Tracheal epithelial cell (primary cell): Measurements from ENCODE around the gene KIFAP3. TPM values are rescaled to one million over a fixed set of nuclear protein-coding genes. Genes with fewer than 3 reads are reported as not detected.

ENCODE experiments used
- total RNA-seq: library from RNA; depleted of rRNA; stranded (reverse); fragments of >200 nt; gene quantifications from 2 replicates; pipeline ENCODE4 v1.2.1, GENCODE V29; 2014

The KIFAP3 gene
- total RNA-seq = 16.6 and 17.9 TPM in 2 replicates

DNA sequence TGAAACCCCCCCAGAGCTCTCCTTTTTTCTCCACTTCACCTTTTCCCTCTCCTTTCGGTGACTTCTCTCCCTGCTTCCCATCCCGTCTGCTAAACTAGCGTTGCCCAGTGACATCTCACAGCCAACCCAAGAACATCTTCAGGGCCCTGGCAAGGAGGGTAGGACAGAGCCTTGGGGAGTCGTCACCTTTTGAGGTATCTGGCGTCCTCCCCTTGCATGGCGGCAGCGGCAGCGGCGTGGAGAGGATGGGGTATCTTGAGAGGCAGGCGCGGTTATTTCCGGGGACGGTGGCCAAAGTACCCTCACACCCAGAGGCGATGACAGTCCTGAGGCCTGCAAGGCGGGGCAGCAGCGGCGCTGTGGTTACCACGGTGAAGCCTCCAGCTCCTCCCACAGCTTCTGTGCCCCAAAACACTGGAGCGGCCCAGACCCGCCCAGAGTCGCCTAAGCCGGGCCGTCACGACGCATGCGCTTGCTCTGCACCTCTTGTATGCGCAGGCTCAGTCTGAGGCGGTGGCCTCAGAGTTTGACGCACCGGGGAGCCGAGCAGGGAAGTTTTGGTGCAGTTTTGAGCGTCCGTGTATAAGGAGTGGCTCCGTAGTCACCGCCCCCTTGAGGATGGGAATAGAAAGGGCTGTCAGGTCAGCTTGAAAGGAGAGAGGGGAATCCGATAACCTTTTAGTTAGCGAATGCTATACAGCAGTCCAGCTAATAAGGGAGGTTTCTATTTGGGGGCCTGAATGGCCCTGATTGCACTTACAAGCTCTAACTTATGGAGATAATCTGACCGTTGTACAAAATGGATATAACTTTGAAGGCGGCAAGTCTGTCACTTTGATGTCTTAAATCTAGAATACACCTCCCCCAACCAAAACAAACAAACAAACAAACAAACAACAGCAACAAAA is at the start of gene KIFAP3:
KIFAP3 (minus strand) TSS at position 446 of the 908 bp plus-strand sequence; CDS start at position 218, 228 bp downstream.

DNA sequence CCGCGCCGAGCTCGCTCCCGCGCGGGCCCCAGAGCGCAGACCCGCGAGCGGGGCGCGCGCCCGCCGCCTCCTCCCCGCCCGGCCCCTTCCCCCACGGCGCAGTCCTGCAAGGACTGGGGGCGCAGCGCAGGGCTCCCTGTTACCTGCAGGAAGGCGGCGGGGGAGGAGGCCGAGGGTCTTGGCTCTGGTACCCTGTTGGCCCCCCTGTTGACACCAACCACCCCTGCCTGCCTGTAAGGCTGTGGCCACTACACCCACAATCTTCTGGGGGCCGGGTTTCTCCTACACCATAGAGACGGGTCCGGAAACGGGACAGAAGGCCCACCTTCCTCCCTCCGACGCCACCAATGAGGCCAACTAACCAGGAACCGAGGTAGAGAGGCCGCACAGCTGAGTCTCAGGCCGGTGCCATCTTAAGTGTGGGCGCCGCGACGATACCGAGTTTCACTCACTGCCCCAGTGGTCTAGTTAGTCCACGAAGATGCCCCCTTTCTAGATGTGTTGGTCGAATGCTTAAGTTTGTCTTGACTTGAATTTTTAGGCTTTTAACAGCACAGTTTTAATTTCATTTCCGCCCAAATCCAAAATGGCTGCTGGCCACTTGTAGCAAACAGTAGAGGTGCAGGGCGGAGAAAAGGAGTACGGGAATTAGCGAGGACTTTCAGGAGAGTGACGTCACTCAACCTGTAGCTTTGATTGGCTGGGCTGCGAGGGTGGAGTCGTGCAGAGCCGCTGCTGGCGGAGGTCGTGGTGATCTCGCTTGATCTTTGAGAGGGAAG is 180.7 kb downstream of the KIFAP3 start, which contains the start of gene SCYL3:
SCYL3 (minus strand) TSS at position 252 of the 779 bp plus-strand sequence. CDS start 5,056 bp downstream, outside the sequence.

Other genes with a start within 250 kb of the KIFAP3 start
- gene SCYL3, start 180.8 kb downstream of the KIFAP3 start, total RNA-seq = 5.1 and 7.9 TPM in 2 replicates
- not detected in 2 replicates for gene NTMT2, start 71.3 kb upstream of the KIFAP3 start, total RNA-seq